Measurements from ENCODE around the gene MPRIP.

MPRIP gene

DNA sequence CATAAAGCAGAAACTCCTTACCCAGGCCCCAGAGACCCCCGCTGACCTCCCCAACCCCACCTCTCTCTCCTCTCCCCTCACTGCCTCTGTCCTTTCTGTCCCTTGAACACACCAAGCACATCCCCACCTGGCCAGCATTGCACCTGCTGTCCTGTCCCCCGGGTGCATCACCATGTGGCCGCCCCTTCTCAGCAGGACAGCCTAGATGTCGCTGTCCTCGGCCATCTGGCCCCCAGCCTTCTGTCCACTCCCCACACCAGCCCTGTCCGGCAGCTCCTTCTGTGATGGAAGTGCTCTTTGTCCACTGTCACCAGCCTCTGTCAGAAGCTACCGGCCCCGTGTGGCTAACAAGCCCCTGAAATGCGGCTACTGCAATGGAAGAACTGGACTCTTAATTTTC is 12.3 kb upstream of the MPRIP start:
- no peak for DNase-seq

DNA sequence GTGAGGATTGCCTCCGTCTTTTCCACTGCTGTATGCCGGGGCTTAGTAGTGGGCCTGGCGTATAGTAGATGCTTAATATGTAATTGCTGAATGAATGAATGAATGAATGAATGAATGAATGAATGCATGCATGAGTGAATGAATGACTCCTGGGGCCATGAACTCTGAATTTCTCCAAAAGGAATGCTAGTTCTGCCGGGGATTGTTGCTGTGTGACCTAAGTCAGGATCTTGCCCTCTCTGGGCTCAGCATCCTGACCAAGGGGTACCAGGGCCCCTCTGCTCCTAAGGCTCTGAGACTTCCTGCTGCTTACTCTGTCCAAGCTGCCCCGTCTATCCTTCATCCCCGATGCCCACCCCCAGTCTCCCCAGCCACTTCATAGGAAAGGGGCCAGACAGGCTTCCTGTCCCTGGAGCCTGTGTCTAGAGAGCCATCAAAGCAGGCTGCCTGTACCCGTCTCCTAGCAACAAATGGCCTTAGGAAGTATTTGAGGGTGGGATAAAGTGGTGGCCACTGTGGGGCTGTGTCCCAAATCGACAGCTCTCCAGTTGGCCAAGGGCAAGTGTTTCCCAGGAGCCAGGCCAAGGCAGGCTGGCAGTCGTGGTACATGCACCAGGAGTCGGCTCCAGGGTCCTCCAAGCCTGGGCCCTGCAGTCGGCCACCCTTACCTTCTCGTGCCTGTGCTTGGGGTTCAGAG is 11.6 kb upstream of the MPRIP start:
- DNase-seq: no peak

DNA sequence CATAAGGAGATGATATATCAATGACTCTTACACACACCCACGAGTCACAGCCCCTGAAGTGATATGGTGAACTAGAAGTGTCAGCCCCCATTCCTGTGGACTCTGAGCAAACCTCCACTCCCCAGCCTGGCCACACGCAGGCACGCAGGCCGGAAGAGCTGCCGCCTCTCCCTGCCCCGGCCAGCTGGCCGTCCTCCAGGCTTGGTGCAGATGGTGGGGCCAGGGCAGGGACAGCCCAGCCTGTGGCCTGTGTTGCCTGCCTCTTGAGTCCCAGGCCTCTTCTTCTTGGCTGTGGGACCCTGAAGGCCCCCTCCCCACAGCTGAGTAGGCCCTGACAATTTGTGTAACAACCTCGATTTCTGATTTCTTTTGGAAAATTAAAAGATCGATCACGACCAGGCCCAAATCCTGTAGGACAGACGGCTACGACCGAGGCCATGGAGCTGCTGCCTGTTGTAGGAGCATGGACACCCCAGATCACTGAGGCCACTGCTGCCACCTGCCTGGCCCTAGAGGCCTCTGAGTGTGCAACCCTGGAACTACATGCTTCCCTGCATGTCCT is 10.0 kb upstream of the MPRIP start:
- peak; percentile 81 for DNase-seq

DNA sequence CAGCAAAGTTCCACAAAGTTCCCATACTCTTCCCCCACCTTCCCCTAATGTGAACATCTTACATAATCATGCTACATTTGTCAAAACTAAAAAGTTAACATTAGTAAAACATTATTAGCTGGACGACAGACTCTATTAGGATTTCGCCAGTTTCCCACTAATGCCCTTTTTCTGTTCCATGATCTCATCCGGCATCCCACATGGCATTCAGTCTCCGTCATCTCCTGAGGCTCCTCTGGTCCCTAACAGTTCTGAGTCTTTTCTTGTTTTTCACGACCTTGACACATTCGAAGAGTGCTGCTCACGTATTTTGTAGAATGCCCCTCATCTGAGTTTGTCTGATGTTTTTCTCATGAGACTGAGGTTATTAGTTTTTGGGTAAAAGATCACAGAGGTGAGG is 8.8 kb upstream of the MPRIP start:
- no peak for DNase-seq

DNA sequence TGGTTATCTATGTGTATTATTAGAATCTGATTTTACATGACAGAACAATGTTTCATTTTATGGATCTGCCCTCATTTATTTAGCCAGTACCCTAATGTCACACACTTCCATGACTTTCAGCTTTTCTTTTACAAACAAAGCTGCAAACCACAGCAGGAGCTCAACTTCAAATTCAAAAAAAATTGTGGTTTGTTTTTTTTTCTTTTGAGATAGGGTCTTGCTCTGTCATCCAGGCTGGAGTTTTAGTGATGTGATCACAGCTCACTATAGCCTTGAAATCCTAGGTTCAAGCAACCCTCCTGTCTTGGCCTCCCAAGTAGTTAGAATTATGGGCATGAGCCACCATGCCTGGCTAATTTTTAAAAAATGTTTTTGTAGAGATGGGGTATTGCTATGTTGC is 8.2 kb upstream of the MPRIP start:
- DNase-seq: no peak

DNA sequence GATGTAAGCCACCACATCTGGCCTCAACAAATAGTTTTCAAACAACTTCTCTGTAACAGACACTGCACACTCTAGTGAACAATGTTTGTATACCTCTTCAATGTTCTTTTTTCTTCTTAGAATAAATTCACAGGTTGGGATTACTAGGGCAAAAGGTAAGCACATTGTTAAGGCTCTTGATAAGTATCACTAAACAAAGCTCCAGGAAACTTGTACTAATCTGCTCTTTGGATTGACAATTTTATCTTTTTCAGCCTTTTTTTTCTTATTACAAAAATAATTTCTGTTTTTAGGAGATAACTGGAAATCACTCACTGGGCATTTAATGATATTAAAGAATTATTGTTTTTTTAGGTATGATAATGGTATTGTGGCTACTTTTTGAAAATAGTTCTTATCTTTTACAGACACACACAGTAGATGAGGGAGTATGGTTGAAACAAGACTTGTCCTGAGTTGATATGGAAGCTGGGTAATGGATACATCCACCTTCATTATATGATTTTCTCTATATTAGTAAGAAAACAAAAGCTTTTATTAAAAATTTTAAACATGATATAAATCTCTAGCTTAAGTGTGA is 7.7 kb upstream of the MPRIP start:
- no peak for DNase-seq

DNA sequence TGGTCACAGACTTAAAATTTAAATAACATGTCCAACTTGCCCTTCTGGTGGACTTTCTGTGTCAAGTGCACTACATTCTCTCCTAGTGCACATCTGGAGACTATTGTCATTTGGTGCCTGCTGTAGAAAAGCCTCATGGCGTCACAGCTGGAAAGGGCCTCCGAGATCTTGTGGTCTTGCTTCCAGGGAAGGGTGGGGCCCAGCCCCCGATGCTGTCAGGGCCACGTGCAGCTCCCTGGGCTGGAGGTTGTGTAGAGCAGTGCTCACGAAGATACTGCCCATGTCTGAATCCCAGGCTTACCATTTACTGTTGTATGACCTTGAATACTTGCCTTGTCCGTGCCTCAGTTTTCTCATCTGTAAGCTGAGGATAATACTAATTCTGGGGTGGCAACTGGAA is 6.8 kb upstream of the MPRIP start:
- no peak for DNase-seq

DNA sequence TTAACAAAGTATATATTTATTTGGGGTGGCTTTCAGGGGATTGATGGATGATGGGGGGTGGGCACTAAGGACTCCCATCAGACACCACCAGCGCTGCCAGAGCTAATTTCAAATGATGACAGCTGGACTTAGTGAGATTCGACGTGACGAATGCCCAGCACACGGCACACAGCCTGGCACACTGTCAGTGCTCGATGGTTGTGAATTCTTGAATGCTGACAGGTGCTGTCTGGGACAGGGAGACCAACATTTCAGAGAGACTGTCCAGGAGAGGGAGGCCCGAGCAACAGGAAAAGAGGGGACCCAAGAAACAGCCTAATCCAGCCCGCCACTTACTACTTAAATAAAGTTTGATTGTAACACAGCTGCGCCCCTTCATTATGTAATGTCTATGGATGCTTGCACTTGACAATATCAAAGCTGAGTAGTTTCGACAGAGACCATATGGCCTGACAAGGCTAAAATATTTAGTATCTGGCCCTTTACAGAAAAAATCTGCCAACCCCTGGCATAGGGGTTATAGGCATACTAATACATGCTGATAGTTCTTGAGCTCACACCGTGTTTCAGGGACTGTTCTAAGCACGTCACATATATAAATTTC is 6.2 kb upstream of the MPRIP start:
- no peak for DNase-seq

DNA sequence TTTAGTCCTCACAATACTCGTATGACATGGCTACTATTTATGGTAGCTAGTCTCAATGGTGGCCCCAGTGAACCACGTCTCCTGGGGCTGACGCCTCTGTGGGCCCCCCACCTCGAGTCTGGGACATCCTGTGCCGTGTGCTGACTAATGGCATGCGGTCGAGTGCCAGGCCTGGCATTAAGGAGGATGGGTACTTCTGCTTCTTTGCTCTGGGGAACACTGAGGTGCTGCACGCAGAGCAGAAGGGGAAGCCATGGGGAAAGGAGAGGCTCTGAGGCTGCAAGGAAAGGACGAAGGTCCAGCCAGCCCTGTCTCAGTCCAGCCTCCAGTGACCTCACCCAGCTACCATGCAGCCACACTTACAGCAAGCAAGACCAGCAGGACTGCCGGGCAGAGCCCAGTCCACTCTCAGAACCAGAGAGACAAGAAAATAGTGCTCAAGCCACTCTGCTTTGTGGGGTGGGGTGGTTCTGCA is 5.7 kb upstream of the MPRIP start:
- no peak for DNase-seq

DNA sequence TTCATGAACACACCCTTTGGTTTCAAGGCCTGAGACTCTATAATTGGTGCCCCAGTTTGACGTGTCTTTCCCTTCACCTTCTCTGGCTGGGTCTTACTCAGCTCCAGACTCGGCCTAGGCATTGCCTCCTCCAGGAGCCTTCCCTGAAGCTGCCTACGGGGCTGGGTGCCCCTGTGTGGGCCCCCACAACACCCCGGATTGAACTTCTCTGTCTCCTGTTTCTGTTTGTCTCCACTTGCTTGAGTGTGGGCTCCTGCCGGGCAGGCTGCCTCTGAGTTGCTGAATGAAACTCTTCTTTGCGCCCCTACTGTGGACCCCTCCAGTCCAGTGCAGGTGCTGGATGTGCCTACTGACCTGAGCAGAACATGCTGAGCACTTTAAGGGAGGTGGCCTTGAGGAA is 2.3 kb upstream of the MPRIP start:
- DNase-seq: no peak

DNA sequence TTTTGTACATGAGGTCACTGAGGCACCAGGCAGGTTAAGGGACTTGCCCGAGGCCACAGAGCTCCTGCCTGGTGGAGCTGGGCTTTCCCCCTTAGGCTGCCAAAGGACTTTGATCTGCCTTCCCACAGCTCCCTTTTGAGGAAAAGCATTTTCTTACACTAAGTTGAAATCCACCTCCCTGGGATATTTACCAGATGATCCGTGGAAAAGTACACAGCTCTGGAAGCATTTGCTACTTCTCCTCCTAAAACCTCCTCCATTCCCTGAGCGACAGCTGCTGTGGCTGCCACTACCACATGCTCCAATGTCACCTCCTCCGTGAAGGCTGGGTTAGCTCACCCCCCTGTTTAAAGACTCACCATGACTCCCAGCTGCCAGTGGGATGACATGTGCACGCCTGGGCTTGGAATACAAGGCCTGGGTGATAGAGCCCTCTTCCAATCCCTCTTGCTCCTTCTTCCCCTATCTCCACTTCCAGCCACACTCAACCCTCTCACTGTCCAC is 1.2 kb upstream of the MPRIP start:
- DNase-seq: no peak

DNA sequence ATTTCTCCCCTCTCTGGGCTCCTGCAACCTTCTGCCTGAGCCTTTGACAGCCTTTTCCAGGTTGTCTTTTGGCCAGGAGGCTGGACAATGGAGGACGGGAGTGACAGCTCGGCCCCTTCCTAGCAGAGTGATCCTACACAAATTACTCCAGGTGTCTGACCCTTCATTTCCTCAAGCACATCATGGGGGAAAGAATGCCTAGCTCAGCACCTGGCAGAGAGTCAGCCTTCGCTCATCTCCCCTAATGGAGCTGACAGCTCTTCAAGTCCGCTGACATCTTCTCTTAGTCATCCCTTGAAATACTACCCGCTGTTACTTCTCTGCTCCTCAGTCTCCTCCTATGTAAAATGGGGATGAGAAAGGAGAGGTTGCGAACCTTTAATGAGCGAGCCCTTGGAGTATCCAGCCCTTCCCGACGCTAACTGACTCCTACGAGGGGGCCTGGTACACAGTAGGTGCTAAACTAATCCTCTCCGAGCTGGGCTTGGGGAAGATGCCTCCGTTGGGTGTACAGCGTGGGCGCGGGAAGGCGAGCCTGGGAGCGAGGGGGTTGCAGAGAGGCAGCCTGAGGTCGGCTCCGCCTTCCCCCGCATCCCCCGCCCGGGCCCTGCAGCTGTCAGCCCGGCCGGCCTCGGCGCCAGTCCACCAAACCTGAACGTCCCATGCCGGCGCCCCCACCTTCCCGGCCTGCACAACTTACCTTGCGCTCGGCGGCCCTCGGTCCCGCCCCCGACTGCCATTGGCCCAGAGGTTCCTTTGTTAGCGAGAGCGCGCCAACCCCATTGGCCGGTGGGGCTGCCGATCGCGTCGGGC is 480 bp upstream of the MPRIP start:
- DNase-seq: peak; percentile 97

DNA sequence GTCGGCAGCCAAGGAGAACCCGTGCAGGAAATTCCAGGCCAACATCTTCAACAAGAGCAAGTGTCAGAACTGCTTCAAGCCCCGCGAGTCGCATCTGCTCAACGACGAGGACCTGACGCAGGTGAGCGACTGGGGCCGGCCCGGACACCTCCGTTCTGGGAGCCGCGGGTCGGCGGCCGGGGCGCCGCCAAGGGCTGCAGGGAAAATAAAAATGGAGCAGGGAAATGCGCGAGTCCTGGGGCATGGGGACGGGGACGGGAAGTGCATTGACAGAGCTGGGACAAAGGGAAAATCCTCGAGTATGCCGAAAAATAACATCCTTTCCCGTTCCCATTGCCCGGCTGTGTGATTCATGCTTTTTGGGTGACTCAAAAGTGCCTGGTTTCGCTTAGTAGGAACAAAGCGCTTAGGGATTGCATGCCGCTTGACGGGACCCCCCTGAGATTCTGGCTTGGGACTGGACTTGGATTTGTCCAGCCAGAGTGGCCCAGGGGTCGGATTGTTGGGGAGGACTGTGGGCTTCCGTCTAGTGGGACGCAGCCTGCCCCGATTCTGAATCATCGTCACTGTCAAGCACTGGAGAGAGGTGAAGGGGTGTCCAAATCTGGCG is 699 bp downstream of the MPRIP start:
- DNase-seq: peak; percentile 51

DNA sequence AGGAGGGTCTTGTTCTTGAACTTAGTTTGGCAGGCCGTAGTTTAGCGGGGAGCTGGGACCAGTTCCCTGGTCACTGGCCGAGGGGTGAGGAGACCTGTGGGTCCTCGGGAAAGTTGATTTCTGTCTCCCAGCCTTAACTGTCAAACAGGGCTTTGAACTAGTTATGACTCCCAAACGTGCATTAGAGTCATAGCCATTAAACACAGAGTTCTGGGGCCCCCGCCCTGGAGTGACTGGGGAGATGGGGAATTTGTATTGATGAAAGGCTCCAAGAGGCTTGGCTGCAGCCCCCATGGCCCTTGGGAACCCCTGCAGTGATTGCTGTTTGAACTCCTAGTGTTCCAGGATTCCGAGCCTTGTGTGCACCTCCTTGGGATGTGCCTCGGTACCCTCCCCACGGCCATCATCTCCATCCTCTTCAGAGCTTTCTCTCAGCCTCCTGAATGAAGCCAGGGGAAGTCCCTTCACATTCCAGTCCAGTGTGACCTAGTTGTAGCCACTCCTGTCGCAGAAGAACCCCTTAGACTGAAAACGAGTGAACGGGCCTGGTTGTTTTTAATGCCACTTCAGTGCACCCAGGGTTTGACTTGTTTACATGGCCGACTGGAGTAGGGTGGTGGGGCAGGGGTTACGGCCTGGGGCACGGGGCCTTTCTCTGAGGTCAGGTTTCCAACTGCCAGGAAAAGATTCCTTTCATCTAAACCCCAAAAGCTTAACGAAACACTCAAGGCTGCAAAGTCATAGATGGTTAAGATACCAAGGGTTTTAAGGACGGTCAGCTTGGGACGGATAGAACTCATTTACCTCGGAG is 1.4 kb downstream of the MPRIP start:
- no peak for DNase-seq

DNA sequence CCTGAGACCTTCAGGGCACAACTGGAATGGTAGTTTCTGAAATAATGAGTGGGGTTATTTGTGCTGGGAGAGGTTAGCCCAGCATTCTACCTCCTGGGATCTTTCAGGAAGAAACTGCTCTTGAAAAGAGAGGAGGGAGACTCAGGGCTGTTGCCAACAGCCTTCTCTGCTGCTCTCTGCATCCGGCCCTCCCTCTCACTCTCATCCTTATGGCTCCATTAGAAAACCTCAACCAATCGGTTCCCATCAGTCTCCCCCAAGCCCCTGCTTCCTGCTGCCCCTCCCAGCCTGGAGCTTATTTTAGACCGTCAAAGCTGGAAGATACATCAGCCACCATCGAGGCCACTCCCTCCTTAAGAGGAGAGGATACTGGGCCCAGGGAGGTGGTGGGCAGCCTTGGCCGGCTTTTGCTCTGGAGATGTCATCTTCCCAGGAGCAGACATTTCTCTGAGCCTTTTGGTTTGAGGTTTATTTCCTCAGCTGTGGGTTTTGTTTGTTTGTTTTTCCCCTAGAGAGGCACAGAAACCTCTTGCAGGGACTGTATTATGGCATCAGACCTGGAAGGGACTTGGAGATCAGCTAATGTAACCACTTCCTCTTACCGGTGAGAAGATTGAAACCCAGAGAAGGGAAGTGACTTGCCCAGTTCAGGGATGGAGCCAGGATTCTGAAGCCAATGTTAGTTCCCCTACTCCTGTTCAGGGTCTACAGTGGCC is 2.7 kb downstream of the MPRIP start:
- DNase-seq: peak; percentile 87

DNA sequence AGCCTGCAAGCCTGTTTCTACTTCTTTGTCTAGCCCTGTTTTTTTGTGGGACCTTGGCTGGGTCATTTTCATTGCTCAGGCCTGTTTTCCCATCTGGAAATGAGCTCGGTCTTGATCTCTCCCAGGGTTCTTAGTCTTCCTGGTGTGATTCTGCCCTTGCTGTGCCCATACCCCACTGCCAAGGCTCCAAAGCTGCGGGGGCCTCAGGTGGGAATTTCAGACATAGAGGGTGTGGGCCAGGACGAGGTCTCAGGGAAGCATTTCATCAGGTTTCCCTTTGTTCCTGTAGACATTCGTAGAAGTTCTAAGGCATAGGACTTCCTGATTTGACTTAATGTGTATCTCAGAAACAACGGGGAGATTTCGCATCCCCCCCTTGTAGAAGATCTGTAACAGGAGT is 5.8 kb downstream of the MPRIP start:
- no peak for DNase-seq

DNA sequence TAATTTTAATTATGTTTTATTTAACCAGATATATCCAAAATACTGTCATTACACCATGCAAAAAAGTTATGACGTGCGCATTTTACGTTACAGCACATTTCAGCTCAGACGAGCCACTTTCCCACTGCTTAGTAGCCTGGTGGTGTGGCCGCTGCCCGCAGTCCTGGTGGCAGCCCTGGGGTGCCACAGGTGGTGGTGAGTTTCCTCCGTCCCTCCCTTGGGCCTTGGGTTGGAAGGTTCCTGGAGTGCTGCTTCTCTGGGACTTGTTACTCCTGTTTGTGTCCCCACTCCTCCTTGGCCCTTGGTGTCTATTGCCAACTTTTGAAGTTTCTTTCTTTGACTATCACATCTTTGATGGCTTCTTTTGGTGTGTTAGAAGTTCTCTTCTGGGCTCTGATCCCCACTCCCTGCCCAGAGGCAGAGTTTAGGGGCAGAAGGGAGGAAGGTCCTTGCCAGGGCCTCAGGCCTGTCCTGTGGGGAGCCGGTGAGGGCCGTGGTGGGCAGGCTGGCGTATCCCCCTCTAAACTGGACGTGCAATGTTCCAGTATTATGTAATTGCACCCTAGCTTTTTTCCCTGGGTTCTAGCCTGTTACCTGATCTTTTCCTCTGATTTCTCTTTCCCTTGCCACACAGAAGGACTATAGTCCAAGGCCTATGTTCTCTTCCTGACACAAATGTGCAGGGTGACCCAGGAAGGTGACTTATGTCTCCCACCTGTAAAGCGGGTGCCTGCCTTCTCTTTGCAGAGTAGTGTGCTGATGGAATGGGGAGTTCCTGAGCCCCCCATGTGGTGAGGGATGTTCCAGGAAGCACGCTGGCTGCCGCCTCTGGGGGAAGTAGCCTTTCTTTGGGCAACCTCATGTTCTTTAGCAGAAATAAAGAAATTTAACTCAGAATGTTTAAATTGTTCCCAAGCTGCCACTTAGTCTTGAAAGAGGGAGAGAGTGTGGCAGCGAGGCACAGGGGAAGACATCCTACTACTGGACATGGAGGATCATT is 8.4 kb downstream of the MPRIP start:
- DNase-seq: no peak

DNA sequence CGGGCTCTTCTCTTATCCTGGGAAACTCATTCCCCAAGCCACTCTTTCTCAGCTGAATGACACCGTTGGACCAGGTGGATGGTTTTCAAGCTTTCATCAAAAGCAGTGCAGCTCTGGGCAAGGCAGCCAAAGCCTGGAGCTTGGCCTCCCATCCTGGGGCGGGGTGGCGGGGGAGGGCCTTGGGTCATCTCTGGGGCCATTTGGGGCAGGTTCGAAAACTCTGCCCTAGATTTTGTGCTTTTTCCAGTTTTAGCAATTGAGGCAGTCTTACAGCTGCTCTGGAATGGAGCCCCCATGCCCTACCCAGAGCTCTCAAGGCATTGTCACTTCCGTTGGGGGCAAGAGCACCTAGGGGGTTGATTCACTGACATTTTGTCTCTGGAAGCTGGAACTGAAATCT is 9.1 kb downstream of the MPRIP start:
- DNase-seq: no peak

DNA sequence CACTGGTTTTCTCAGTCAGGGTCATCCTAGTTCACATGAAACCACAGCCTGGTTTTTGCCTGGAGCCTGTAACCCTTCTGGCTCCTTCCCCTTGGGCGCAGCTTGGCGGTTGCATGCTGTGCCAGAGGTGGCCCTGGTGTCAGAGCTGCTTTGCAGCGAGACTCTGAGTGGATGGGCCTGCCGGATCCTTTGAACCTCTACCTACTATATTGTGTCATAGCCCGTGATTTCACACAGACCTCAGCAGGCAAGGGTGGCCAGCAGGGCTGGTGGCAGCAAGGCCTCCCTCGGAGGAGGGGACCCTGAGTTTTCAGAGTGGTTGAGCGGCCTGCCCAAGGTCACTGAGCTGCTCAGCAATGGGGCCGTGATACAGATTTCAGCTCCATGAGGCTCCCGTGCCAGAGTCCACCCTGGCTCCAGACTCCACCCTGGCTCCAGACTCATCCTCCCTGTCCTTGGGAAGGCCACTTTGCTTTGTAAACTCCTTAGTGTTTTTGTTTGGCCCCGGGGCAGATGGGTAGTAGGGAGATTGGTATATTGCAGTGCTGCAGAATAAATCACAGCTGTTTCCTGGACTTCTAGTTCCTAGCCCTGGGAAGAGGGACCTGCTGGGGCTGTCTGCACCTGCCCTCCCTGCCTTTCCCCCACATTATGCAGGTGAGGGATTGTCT is 9.7 kb downstream of the MPRIP start:
- DNase-seq: no peak

Data from fibroblast of upper back skin (primary cell).